Nephron progenitor cell (in vitro differentiated cells): Measurements from ENCODE around the gene ITGB8.

ENCODE experiments used
- DNase-seq: peaks from one replicate; pipeline ENCODE4 v3.0.0; 2021
- H3K27ac Mint-ChIP-seq: 2 replicates; pipeline ENCODE4 v1.8.0; 2021; ENCODE audit warnings: mild to moderate bottlenecking, moderate library complexity, mixed read lengths
- H3K27me3 Mint-ChIP-seq: 2 replicates; pipeline ENCODE4 v1.8.0; 2021; ENCODE audit warnings: mild to moderate bottlenecking, low read depth, mixed read lengths; ENCODE audit not compliant: poor library complexity
- H3K36me3 Mint-ChIP-seq: 2 replicates; pipeline ENCODE4 v1.8.0; 2021; ENCODE audit warnings: low read depth, mixed read lengths
- H3K4me1 Mint-ChIP-seq: 2 replicates; pipeline ENCODE4 v1.8.0; 2021; ENCODE audit warnings: mixed read lengths
- H3K4me3 Mint-ChIP-seq: 2 replicates; pipeline ENCODE4 v1.8.0; 2021; ENCODE audit warnings: mild to moderate bottlenecking, moderate library complexity, mixed read lengths
- H3K9me3 Mint-ChIP-seq: 2 replicates; pipeline ENCODE4 v1.8.0; 2021; ENCODE audit warnings: mild to moderate bottlenecking, moderate library complexity, mixed read lengths
- TF ChIP-seq, protein P1 (sequence below): fragments of 200-600 bp; sonication (generic); IDR thresholded peaks from 2 replicates; pipeline ENCODE4 v1.5.0; 2021; ENCODE audit warnings: antibody characterized with exemption

Gene ITGB8

GRCh38 chr7:20393021-20393610 is 62.4 kb downstream of the ITGB8 start:
- H3K4me3 Mint-ChIP-seq, result no peak overlapping the region
- no peak for DNase-seq
- H3K4me1 Mint-ChIP-seq, result no peaks in the 10 kb centered on the region
- no peaks in the 10 kb centered on the region for H3K9me3 Mint-ChIP-seq
- peaks cover 2% of the 10 kb centered on the region for H3K27me3 Mint-ChIP-seq
- peaks cover 65% of the 10 kb centered on the region for H3K36me3 Mint-ChIP-seq
- TF ChIP-seq, protein P1, sequence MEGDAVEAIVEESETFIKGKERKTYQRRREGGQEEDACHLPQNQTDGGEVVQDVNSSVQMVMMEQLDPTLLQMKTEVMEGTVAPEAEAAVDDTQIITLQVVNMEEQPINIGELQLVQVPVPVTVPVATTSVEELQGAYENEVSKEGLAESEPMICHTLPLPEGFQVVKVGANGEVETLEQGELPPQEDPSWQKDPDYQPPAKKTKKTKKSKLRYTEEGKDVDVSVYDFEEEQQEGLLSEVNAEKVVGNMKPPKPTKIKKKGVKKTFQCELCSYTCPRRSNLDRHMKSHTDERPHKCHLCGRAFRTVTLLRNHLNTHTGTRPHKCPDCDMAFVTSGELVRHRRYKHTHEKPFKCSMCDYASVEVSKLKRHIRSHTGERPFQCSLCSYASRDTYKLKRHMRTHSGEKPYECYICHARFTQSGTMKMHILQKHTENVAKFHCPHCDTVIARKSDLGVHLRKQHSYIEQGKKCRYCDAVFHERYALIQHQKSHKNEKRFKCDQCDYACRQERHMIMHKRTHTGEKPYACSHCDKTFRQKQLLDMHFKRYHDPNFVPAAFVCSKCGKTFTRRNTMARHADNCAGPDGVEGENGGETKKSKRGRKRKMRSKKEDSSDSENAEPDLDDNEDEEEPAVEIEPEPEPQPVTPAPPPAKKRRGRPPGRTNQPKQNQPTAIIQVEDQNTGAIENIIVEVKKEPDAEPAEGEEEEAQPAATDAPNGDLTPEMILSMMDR, result no peak
- peak overlapping the region; percentile 15 for H3K27ac Mint-ChIP-seq

- H3K27ac Mint-ChIP-seq, result peak overlapping the region; percentile 15
- no peaks in the 10 kb centered on the region for H3K9me3 Mint-ChIP-seq
- DNase-seq, result no peak
- TF ChIP-seq, protein P1, result no peak
- H3K4me1 Mint-ChIP-seq, result no peaks in the 10 kb centered on the region
- H3K4me3 Mint-ChIP-seq, result no peak overlapping the region
- peaks cover 2% of the 10 kb centered on the region for H3K27me3 Mint-ChIP-seq
- H3K36me3 Mint-ChIP-seq, result peaks cover 62% of the 10 kb centered on the region
These were observed 62.9 kb downstream of the ITGB8 start for GRCh38 chr7:20393616-20394015.

DNA sequence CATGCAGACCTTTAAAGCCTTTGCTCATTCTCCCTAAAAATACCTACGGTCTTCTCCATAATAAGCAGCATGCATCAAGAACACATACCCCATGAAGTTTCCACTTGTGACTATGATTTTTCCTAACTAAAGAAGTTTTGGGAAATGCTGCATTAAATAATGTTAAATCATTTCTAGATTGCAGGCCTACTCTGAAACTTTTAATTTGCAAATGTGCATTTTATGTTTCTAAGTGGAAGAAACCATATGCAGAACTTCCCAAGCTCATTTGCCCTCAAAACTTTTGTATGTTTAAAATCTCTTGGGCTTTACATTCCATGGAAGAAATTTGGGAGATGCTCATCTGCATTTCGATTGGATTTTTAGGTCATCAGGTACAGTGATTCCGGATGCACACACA is 63.6 kb downstream of the ITGB8 start:
- Mint-ChIP-seq H3K9me3 (no peaks in the 10 kb centered on the region), H3K4me3 (no peak overlapping the region), H3K4me1 (no peaks in the 10 kb centered on the region), H3K36me3 (peaks cover 62% of the 10 kb centered on the region), H3K27ac (no peak overlapping the region), H3K27me3 (no peaks in the 10 kb centered on the region)
- no peak for DNase-seq
- TF ChIP-seq, protein P1, result no peak

DNA sequence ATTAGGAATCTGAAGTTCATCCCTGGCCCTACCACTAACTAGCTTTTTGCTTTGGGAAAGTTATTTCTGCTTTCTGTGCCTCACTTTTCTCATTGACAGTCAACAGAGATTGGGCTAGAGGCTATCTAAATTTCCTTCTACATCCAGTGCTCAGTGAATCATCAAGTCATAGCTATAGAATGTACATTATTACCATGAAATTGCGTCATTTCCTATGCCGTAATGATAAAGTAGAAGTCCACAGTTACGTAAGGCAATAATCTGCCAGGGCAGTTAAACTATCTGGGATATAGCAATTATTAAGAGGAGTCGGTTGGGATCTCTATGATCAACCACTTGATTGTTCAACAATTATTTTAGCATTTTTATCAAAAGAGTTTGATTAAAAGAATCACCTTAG is 64.4 kb downstream of the ITGB8 start:
- Mint-ChIP-seq H3K4me1 (no peaks in the 10 kb centered on the region), H3K9me3 (no peaks in the 10 kb centered on the region), H3K36me3 (peaks cover 65% of the 10 kb centered on the region), H3K27me3 (no peaks in the 10 kb centered on the region), H3K4me3 (no peak overlapping the region), H3K27ac (no peak overlapping the region)
- TF ChIP-seq, protein P1, result no peak
- DNase-seq, result no peak

DNA sequence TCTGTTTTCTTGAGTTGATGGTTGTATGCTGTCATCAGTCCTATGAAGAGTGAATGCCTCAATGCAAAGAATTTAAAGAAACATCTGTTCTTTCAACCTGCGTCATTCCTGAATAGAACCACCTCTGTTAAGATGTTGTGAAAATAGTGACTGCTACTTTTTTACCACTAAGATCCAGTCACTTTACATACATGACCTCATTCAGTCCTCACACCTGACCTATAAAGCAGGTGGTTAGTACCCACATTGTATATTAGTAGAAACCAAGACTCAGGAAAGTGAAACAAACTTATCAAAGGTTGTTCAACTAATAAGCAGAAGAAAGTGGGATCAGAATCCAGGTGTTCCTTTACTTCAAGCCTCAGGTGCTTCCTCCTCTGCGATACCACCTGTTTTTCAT is 64.8 kb downstream of the ITGB8 start:
- H3K9me3 Mint-ChIP-seq, result no peaks in the 10 kb centered on the region
- H3K4me1 Mint-ChIP-seq, result no peaks in the 10 kb centered on the region
- H3K27ac Mint-ChIP-seq, result no peak overlapping the region
- peaks cover 65% of the 10 kb centered on the region for H3K36me3 Mint-ChIP-seq
- no peak for DNase-seq
- H3K4me3 Mint-ChIP-seq, result no peak overlapping the region
- H3K27me3 Mint-ChIP-seq, result no peaks in the 10 kb centered on the region
- TF ChIP-seq, protein P1, result no peak

DNA sequence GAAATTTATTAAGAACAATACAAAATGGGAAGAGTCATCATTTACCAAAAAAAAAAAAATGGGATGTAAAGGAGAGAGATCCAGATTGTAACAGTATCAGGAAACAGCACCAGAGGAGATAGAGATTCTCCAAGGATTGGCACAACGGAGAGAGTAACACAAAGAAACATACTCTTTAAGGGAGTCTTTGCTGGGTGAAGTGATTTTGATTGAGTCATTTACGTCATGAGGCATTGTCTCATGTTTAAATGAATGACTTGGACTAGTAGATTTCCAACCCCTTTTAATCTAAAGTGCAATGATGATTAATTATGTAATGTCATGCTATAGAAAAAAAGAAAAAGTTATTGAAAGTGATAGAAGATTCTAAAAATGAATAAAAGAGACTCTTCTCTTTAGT is 68.8 kb downstream of the ITGB8 start:
- peaks cover 4% of the 10 kb centered on the region for H3K4me1 Mint-ChIP-seq
- H3K27me3 Mint-ChIP-seq, result no peaks in the 10 kb centered on the region
- no peaks in the 10 kb centered on the region for H3K9me3 Mint-ChIP-seq
- H3K27ac Mint-ChIP-seq, result no peak overlapping the region
- H3K4me3 Mint-ChIP-seq, result no peak overlapping the region
- TF ChIP-seq, protein P1, result no peak
- no peak for DNase-seq
- peaks cover 42% of the 10 kb centered on the region for H3K36me3 Mint-ChIP-seq
